ENCODE data around the gene ABCA4.
A peak's percentile ranks its signal among the peaks of the same experiment; 100 is the strongest.

ABCA4 gene

GRCh38 chr1:94026619-94027380, 94.1 kb downstream of the ABCA4 start:
- DNase-seq, result no peak

GRCh38 chr1:94025383-94026340, 95.3 kb downstream of the ABCA4 start:
- peak; percentile 43 for DNase-seq

DNA sequence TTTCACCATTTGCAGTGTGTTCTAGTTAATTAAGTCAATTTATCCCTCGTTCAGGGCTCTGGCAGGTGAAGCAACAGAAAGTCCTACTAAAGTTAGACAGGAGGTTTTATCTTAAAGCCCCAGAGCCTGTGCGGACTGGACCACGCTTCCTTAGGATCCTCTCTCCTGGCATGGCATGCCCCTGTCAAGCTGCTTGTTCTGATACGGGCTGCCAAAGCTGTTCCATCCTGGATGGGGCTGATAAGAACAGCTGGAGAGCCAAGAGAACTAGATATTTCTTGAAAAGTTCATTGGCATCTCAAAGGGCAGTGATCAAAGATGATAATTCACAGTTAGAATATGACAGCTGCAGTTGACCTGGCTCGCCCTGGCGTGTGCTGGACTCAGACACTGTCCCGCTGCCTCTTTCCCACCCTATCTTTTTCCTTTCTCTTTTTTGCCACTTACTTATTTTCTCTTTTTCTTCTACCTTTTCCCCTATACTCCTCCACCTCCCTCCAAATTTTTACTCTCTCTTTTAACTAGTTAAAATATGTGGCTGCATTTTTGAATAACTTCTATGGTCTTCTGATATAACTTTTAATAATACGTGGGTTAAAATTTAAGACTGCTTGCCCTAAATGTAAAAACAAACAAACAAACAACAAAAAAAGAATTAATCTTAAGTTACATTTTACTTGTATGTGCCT, 96.7 kb downstream of the ABCA4 start:
- no peak for DNase-seq

- no peak for DNase-seq
These were observed 98.3 kb downstream of the ABCA4 start for GRCh38 chr1:94022471-94023189.

- DNase-seq, result no peak
These were observed 100.0 kb downstream of the ABCA4 start for GRCh38 chr1:94020764-94021579.

GRCh38 chr1:94019327-94019726, 101.6 kb downstream of the ABCA4 start:
- no peak for DNase-seq

GRCh38 chr1:94017155-94017829, 103.7 kb downstream of the ABCA4 start:
- no peak for DNase-seq

GRCh38 chr1:94015489-94015817, 105.5 kb downstream of the ABCA4 start:
- no peak for DNase-seq

GRCh38 chr1:94014635-94015488, 106.1 kb downstream of the ABCA4 start:
- no peak for DNase-seq

- no peak for DNase-seq
These were observed 106.9 kb downstream of the ABCA4 start for GRCh38 chr1:94014087-94014486.

DNA sequence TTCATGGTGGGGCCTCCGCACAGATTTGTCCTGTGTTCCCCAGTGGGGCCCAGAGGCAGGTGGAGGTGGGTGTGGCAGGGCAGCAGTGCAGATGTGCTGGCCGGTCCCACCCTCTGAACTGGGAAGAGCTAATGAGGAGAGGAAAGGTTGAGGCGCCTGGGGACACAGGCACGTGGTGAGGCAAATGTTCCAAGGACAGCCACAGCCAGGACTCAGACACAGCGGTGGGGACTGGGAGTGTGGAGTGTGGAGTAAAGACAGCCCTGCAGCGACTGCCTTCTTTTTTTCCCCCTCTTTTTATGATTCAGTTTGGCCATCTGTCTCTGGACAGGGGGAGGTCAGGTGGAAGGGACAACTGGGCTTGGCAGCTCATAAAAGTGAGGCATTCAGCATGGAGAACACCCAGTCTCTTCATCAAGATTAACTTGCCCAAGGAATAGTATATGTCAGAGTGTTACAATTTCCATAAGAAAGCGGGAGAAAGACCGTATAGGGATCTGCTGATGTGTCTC, 107.5 kb downstream of the ABCA4 start:
- DNase-seq, result no peak

- DNase-seq, result no peak
These were observed 108.1 kb downstream of the ABCA4 start for GRCh38 chr1:94012708-94013366.

GRCh38 chr1:94011709-94012595, 109.0 kb downstream of the ABCA4 start:
- no peak for DNase-seq

DNA sequence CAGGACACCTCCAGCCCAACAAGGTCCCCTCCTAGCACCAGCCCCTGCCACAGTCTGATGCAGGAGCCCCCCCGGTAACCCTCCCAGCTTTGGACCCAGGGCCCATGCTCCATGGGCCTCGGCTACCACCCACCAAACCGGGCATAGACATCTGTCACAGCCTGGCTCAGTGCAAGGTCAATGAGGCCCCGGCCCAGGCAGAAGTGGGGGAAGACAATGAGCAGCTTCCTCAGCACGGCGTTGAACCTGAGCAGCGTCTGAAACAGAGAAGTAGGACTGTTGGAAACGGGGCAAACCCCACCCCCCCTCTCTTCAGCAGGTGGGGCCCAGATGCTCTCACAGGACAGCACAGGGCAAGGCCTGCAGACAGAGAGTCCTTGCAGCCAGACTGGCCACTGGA, 109.8 kb downstream of the ABCA4 start:
- no peak for DNase-seq

- no peak for DNase-seq
These were observed 111.6 kb downstream of the ABCA4 start for GRCh38 chr1:94009304-94009703.

GRCh38 chr1:94006604-94007003, 114.3 kb downstream of the ABCA4 start:
- no peak for DNase-seq

- no peak for DNase-seq
These were observed 116.0 kb downstream of the ABCA4 start for GRCh38 chr1:94004924-94005323.
